NCI-H1694 treated with DMSO at 0.1 percent for 48 hours (cell line): ENCODE data around the gene EVI2B.
"Not testable (repeated sequence)": the region's sequence is repeated elsewhere in the genome, so short reads cannot be mapped to it uniquely, and the experiment has no call there.

ENCODE experiments used
- DNase-seq: peaks from one replicate; lab custom pipeline; 2025; lab: John Stamatoyannopoulos, UW

The EVI2B gene

DNA sequence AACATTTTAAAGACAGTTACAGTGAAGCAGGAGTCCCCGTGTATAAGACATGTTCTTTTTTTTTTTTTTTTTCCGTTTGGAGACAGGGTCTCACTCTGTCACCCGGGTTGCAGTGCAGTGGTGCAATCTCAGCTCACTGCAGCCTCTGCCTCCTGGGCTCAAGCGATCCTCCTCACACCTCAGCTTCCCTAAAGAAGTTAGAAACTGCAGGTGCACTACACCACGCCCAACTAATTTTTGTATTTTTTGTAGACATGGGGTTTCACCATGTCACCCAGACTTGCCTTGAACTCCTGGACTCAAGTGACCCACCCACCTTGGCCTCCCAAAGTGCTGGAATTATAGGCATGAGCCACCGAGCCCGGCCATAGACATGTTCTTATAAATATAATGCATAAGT lies 3.0 kb downstream of the EVI2B start:
- no peak for DNase-seq

GRCh38 chr17:31310260-31310659 lies 3.6 kb downstream of the EVI2B start:
- DNase-seq, result no peak

- DNase-seq, result no peak
These were observed 4.3 kb downstream of the EVI2B start for GRCh38 chr17:31309556-31309955.

DNA sequence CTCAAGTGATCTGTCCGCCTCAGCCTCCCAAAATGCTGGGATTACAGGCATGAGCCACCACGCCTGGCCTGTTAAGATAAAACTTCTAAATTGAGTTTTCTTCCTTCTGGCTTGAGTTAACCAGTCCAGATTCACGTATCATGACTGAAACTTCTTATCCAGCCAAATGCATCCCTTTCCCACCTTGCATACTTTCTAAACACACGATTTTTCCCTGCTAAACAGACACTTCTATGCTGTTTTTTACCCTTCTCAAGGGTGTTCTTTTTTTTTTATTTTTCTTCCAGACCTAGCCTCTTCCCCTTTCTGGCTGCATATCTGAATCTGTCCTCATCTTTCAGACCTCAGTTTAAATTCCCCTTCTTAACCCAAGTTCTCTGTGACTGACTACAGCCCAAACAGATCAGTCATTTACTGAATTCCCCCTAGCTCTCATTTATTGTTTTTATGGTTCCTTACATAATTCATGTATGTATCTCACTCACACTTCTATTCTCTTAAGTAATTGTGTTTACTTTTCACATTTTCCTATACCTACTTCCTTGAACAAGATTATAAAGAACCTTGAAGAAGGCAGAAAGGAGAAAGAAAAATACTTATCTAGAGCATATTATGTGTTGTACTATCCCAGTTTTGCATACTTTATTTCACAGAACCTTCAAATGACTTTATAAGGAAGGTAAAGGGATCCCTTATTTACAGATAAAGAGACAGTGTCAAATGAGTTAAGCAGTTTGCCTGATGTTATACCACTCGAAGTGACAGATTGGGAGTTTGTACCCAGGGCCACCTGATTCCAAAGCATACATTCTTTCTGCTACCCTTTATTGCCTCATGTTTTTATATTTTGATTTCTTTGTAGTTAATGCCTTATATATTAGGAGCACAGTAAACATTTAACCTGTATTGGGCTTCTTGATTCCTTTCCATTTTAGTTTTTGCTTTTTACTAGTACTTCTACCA lies 5.2 kb downstream of the EVI2B start:
- no peak for DNase-seq

DNA sequence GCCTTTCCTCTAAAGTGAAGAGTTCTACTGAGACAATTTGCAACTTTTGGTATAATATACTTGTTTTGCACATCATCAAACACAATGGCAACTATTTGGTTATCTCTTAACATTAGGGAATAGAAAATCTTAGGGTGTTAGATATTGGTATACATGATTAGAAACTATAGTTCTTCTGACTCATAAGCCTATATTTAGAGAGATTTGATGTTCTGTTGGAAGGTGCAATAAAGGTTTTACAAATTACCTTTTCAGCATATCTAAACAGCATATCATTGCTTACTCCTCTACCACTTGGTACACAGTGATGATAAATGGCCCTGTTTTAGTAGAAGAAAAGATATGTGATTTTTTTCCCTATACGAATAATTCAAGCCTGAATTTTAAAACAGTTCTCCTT lies 6.2 kb downstream of the EVI2B start:
- no peak for DNase-seq

GRCh38 chr17:31299624-31300023 lies 14.2 kb downstream of the EVI2B start:
- no peak for DNase-seq

- no peak for DNase-seq
These were observed 16.8 kb downstream of the EVI2B start, which contains the start of gene OMG for GRCh38 chr17:31297090-31297489. Gene OMG (minus strand): TSS chr17:31297239. CDS start chr17:31296331, 908 bp downstream.

GRCh38 chr17:31296142-31296541 lies 17.7 kb downstream of the EVI2B start:
- peak; percentile 34 for DNase-seq

- no peak for DNase-seq
These were observed 18.4 kb downstream of the EVI2B start for GRCh38 chr17:31295489-31295871.

GRCh38 chr17:31294820-31295488 lies 18.9 kb downstream of the EVI2B start:
- no peak for DNase-seq

GRCh38 chr17:31294231-31294630 lies 19.6 kb downstream of the EVI2B start:
- no peak for DNase-seq

DNA sequence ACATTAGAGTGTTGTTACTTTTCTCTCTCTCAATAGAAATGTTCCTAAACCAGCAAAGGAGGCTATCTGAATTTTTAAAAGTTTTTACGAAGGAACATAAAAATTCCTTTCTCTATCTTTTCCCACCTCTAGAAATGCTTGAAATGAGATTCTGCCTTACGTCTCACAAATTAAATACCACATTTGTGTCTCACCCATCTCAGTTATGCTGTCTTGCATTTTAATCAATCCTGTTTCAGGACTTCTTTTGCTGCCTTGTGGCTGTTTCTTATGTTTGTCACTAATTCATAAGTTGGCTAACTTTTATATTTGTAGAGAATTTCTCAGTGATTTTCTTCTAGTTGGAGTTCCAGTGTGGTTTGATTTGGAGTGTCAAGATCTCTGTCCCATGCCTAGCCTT lies 20.3 kb downstream of the EVI2B start:
- no peak for DNase-seq

DNA sequence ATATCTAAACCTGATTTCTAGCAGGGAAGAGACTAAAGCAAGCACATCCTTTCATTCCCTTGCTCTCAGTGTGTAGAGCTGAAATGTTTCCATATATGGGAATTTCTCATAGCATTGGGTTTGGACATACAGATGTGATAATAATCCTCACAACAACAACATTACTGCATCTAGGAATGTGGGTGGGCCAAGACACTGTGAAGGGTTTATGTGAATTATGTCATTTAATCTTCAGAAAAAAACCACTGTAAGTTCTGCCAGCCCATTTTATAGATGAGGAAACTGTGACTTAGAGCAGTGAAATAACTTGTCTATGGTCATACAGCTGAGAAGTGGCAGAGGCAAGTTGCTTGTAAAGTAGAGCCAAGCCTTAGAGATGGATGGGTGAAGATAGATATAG lies 22.0 kb downstream of the EVI2B start:
- no peak for DNase-seq

DNA sequence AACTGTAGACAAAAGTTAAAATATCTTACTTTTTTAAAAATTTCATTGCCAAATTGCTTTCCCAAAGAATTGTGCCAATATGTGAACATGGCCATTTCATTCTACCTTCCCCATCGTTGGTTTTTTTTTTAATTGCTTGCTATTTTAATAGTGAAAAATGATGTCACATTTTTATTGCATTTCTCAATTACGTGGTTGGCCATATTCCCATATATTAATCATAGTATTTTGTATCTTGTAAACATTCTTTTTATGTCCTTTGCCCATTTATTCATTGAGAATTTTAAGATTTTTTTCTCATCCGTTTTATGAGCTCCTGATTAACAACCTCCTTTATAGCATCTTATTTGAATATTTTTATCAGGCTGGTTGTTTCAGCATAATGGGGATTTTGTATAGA lies 24.1 kb downstream of the EVI2B start:
- DNase-seq, result no peak

DNA sequence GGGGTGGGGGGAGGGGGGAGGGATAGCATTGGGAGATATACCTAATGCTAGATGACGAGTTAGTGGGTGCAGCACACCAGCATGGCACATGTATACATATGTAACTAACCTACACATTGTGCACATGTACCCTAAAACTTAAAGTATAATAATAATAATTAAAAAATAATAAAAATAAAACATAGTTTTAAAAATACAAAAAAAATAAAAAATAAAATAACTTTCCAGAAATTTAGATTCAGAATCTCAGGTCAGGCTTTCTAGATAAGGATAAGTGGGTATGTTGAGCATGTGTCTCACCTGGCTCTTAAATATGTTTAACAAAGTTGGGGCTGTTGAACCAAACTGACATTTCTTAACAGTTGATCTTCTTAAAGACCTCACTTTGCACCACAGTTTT lies 25.9 kb downstream of the EVI2B start:
- not testable (repeated sequence) for DNase-seq

GRCh38 chr17:31286587-31286986 lies 27.3 kb downstream of the EVI2B start:
- DNase-seq, result no peak

GRCh38 chr17:31283841-31284240 lies 30.0 kb downstream of the EVI2B start:
- DNase-seq, result no peak

DNA sequence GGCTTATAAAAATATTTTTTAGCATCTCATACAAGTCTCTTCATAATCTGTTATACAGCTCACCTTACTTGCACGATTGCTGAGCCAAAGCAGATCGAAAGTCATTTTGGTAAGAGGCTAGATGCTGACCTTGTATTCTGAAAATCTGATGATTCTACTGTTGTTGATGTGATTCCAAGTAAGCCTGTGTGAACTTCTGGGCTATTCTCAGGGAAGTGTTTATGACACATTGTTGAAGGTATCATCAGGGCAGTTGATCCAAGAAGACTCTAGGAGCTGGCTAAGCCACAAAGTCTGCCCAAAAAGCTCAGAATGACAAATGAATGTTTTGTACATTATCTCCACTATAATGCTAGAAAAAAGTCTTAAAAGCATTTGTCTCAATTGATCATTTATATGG lies 32.8 kb downstream of the EVI2B start:
- no peak for DNase-seq

DNA sequence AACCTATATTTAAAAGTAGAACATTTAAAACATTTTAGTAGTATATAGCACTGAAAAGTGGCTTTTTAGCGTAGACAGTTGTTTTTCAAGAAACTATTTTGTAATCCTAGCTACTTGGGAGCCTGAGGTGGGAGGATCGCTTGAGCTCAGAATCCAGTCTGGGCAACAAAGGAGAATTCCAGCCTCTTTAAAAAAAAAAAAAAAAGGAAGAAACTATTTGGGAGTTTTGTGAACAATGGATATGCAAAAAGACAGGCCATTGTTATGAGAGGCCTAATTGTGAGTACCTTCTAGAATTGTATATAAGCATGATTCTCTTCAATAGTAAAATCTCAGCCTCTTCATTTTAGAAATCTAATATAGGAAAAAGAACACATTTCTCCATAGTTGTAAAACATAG lies 34.5 kb downstream of the EVI2B start:
- DNase-seq, result no peak

- DNase-seq, result no peak
These were observed 38.7 kb downstream of the EVI2B start for GRCh38 chr17:31275116-31275515.

- DNase-seq, result peak; percentile 1
These were observed 39.6 kb downstream of the EVI2B start for GRCh38 chr17:31274252-31274651.

DNA sequence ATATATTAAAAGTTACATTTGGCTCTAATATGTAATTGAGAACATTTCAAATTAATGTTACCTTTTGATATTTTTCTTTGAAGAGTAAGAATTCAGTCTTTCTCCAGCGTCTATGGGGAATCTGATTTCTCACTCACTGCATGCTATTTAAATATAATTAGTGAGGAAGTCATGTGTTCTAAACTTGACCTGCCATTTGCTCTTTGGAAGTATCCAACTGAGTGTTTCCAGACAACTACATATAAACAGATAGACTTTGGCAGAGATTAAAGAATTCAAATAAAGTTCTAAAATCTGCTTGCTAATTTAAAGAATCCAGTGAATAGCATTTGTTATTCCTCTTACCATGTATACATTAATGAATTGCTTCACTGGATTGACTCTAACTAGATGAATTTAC lies 40.3 kb downstream of the EVI2B start:
- DNase-seq, result no peak

GRCh38 chr17:31272803-31273202 lies 41.1 kb downstream of the EVI2B start:
- no peak for DNase-seq
